CD4-positive, alpha-beta T cell (primary cell): ENCODE measurements around the gene LAMTOR2. TPM values are rescaled to one million over a fixed set of nuclear protein-coding genes. Genes with fewer than 3 reads are reported as not detected.
A peak's percentile ranks its signal among the peaks of the same experiment; 100 is the strongest.

ENCODE experiments used
- ATAC-seq: fragments of 200-7000 bp; cut with Tn5 transposase; one replicate; pipeline ENCODE4 v1.10.0; 2022; ENCODE audit warnings: mild to moderate bottlenecking; ENCODE audit not compliant: poor library complexity
- CTCF ChIA-PET: fragments of 350-600 bp; sonication (Branson Sonifier 250); formaldehyde crosslinking; loops from one replicate; lab custom pipeline; 2021; ENCODE audit warnings: antibody characterized with exemption, inconsistent platforms; lab: Charles Lee
- POLR2A ChIA-PET: fragments of 350-600 bp; sonication (Branson Sonifier 250); formaldehyde crosslinking; loops from one replicate; lab custom pipeline; 2021; ENCODE audit warnings: antibody characterized with exemption, inconsistent platforms; lab: Charles Lee
- DNase-seq, 14 experiments: peaks; one replicate each; pipeline ENCODE4 v3.0.0-alpha.2; 2013 to 2020; ENCODE audit warnings: mixed read lengths in 2 of 14
- H3K27ac ChIP-seq, 2 donors: one replicate each; pipeline versions ENCODE4 v1.5.1 to v1.7.0; 2013; ENCODE audit warnings: low read length in 2 of 2, low read depth in 1 of 2, mild to moderate bottlenecking in 1 of 2
- H3K27me3 ChIP-seq, 2 experiments: 1 replicate in 1 of 2; 2 replicates in 1 of 2; pipeline versions ENCODE4 v1.6.1 to v1.7.0; 2013; ENCODE audit warnings: low read length in 2 of 2, control low read depth in 1 of 2, mild to moderate bottlenecking in 1 of 2, moderate library complexity in 1 of 2; ENCODE audit not compliant: insufficient read depth in 2 of 2, control insufficient read depth in 1 of 2
- H3K36me3 ChIP-seq: one replicate; pipeline ENCODE4 v1.6.1; 2013; ENCODE audit warnings: low read length, control low read depth; ENCODE audit not compliant: insufficient read depth
- H3K4me1 ChIP-seq: one replicate; pipeline ENCODE4 v1.6.1; 2013; ENCODE audit warnings: low read length, control low read depth; ENCODE audit not compliant: insufficient read depth
- H3K4me3 ChIP-seq: one replicate; pipeline ENCODE4 v1.5.1; 2013; ENCODE audit warnings: mild to moderate bottlenecking, low read length, moderate library complexity
- H3K9me3 ChIP-seq, 2 experiments: 1 replicate in 1 of 2; 2 replicates in 1 of 2; pipeline versions ENCODE4 v1.6.1 to v1.7.0; 2013; ENCODE audit warnings: low read length in 2 of 2, mild to moderate bottlenecking in 2 of 2, control low read depth in 1 of 2, moderate library complexity in 1 of 2; ENCODE audit not compliant: control insufficient read depth in 1 of 2, insufficient read depth in 1 of 2
- H3K27ac Mint-ChIP-seq: one replicate; pipeline ENCODE4 v1.8.0; 2020; ENCODE audit warnings: mixed read lengths
- H3K27me3 Mint-ChIP-seq: one replicate; pipeline ENCODE4 v1.8.0; 2021; ENCODE audit warnings: mixed read lengths
- H3K36me3 Mint-ChIP-seq: one replicate; pipeline ENCODE4 v1.8.0; 2021; ENCODE audit warnings: low read depth, mixed read lengths
- H3K4me1 Mint-ChIP-seq: one replicate; pipeline ENCODE4 v1.8.0; 2021; ENCODE audit warnings: low read depth, mixed read lengths
- H3K4me3 Mint-ChIP-seq: one replicate; pipeline ENCODE4 v1.8.0; 2020; ENCODE audit warnings: mild to moderate bottlenecking, mixed read lengths
- H3K9me3 Mint-ChIP-seq: one replicate; pipeline ENCODE4 v1.8.0; 2020; ENCODE audit warnings: mixed read lengths
- CTCF ChIP-seq: fragments of 200-600 bp; IDR thresholded peaks from one replicate; pipeline ENCODE4 v1.8.0; 2022; ENCODE audit warnings: antibody characterized with exemption, mild to moderate bottlenecking
- intact Hi-C, 2 experiments: fragments of 100-400 bp; cut with DNase I in 1 of 2; cut with micrococcal nuclease in 1 of 2; formaldehyde crosslinking; loops; one replicate each; pipeline versions ENCODE4 v1.15.1 to v1.9.0; 2023 to 2025; cut with DNase I, micrococcal nuclease
- total RNA-seq, 174 experiments: library from RNA in 2 of 174; stranded (reverse) in 2 of 174; gene quantifications; one replicate each; pipeline ENCODE4 v1.2.3 and lab custom pipeline; 2021 to 2026

The LAMTOR2 gene
- total RNA-seq, 2 experiments from 2014 or later, result 7.0 to 8.7 TPM

- CTCF ChIA-PET, result interaction anchor here (0.7 kb wide), 1 partner anchor 15 kb away, joined by 5 read pairs; no protein-coding TSS in a partner anchor
- H3K4me1 Mint-ChIP-seq, result peaks cover 24% of the 10 kb centered on the region
- H3K4me3 Mint-ChIP-seq, result no peak overlapping the region
- ATAC-seq, result no peak
- no peak for DNase-seq
- POLR2A ChIA-PET, result no interaction called here
- no peaks in the 10 kb centered on the region for H3K9me3 Mint-ChIP-seq
- no peaks in the 10 kb centered on the region for H3K9me3 ChIP-seq
- H3K36me3 Mint-ChIP-seq, result peaks cover 37% of the 10 kb centered on the region
- H3K4me1 ChIP-seq, result peaks cover 25% of the 10 kb centered on the region
- no peaks in the 10 kb centered on the region for H3K27me3 Mint-ChIP-seq
- peaks cover 38% of the 10 kb centered on the region for H3K36me3 ChIP-seq
- no peak overlapping the region for H3K4me3 ChIP-seq
- intact Hi-C loops, result no loop called here
- peak overlapping the region; percentile 72 for H3K27ac Mint-ChIP-seq
- no peak overlapping the region for H3K27ac ChIP-seq
- TF ChIP-seq CTCF, result no peak
- no peaks in the 10 kb centered on the region for H3K27me3 ChIP-seq
Observed at GRCh38 chr1:156006666-156007376, 47.8 kb upstream of the LAMTOR2 start.

DNA sequence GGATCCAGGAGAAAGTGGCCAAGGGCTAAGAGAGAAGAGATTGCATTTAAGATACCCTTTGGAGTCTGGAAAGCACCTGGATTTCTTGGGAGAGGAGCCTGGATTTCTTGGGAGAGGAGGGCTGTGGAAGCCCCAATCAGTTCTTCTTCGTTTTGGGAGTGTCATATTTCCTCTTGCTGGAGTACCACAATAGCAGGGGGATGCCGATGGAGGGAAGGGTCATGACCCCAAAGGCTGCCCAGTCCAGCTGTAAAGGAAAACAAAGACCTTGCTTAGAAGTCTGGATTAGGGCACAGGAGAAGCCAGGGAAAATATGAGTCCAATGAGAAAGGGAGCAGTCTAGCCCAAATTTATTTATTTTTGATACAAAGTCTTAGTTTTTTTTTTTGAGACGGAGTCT lies 45.2 kb upstream of the LAMTOR2 start:
- ChIA-PET CTCF (interaction anchor here (2.2 kb wide), 1 partner anchor 57 kb away, joined by 9 read pairs; no protein-coding TSS in a partner anchor), POLR2A (no interaction called here)
- no peaks in the 10 kb centered on the region for H3K9me3 Mint-ChIP-seq
- DNase-seq, result no peak
- H3K4me1 ChIP-seq, result peaks cover 26% of the 10 kb centered on the region
- intact Hi-C loops, result no loop called here
- peaks cover 62% of the 10 kb centered on the region for H3K36me3 Mint-ChIP-seq
- H3K27me3 ChIP-seq, result no peaks in the 10 kb centered on the region
- no peak overlapping the region for H3K4me3 Mint-ChIP-seq
- peaks cover 18% of the 10 kb centered on the region for H3K4me1 Mint-ChIP-seq
- no peak overlapping the region for H3K4me3 ChIP-seq
- H3K27ac ChIP-seq, result no peak overlapping the region
- H3K27me3 Mint-ChIP-seq, result no peaks in the 10 kb centered on the region
- peaks cover 64% of the 10 kb centered on the region for H3K36me3 ChIP-seq
- no peak for ATAC-seq
- TF ChIP-seq CTCF, result no peak
- peak overlapping the region; percentile 42 for H3K27ac Mint-ChIP-seq
- H3K9me3 ChIP-seq, result no peaks in the 10 kb centered on the region

GRCh38 chr1:156012051-156012817 lies 42.3 kb upstream of the LAMTOR2 start:
- ChIA-PET CTCF (no interaction called here), POLR2A (no interaction called here)
- no peak for DNase-seq
- no peaks in the 10 kb centered on the region for H3K9me3 Mint-ChIP-seq
- peaks cover 78% of the 10 kb centered on the region for H3K36me3 Mint-ChIP-seq
- intact Hi-C loops, result no loop called here
- no peak overlapping the region for H3K27ac Mint-ChIP-seq
- H3K27me3 Mint-ChIP-seq, result no peaks in the 10 kb centered on the region
- H3K4me3 Mint-ChIP-seq, result no peak overlapping the region
- Histone ChIP-seq H3K27me3 (no peaks in the 10 kb centered on the region), H3K27ac (no peak overlapping the region), H3K4me3 (no peak overlapping the region), H3K4me1 (peaks cover 4% of the 10 kb centered on the region), H3K36me3 (peaks cover 74% of the 10 kb centered on the region), H3K9me3 (no peaks in the 10 kb centered on the region)
- peaks cover 5% of the 10 kb centered on the region for H3K4me1 Mint-ChIP-seq
- no peak for ATAC-seq
- no peak for TF ChIP-seq CTCF
